GM12878 (cell line): Measurements from ENCODE around the gene BAAT. TPM values are rescaled to one million over a fixed set of nuclear protein-coding genes. Genes with fewer than 3 reads are reported as not detected.

Experiments used
- ATAC-seq: fragments of 200-7000 bp; cut with Tn5 transposase; 3 replicates; pipeline ENCODE4 v1.9.1; 2020; ENCODE audit warnings: mild to moderate bottlenecking, moderate library complexity
- BruUV-seq: library from RNA; stranded (reverse); fragments of 400-500 nt; replicated peaks from 2 replicates; lab custom pipeline; 2021; lab: Mats Ljungman, UMichigan
- CTCF ChIA-PET: fragments of 300-600 bp; sonication (Branson Sonifier 250); formaldehyde crosslinking; extraction: SDS; loops from one replicate; lab custom pipeline; 2021; ENCODE audit warnings: inconsistent platforms; lab: Yijun Ruan, JAX
- POLR2A ChIA-PET: fragments of 350-600 bp; formaldehyde crosslinking; extraction: SDS; loops from one replicate; lab custom pipeline; 2021; ENCODE audit warnings: inconsistent platforms; lab: Charles Lee
- RAD21 ChIA-PET: fragments of 300-600 bp; sonication (Branson Sonifier 250); formaldehyde crosslinking; loops from one replicate; lab custom pipeline; 2023; ENCODE audit warnings: antibody characterized with exemption; ENCODE audit not compliant: unreplicated experiment; lab: Charles Lee
- SMC1A ChIA-PET: fragments of 300-600 bp; sonication (Branson Sonifier 250); formaldehyde crosslinking; loops from one replicate; lab custom pipeline; 2023; ENCODE audit not compliant: unreplicated experiment, uncharacterized antibody; lab: Charles Lee
- DNase-seq: peaks from one replicate; pipeline ENCODE4 v3.0.0-alpha.2; 2011; ENCODE audit warnings: low read depth, low spot score
- FAIRE-seq: peaks from 3 replicates; lab custom pipeline; 2011; peaks lifted over from hg19 to GRCh38; lab: Jason Lieb, UNC
- H2AFZ ChIP-seq: 2 replicates; pipeline ENCODE4 v1.6.0; 2011; ENCODE audit warnings: low read depth, low read length, control low read depth; ENCODE audit not compliant: control insufficient read depth
- H3K27ac ChIP-seq: 2 replicates; pipeline ENCODE4 v1.5.1; 2011; ENCODE audit warnings: control low read depth; ENCODE audit not compliant: control insufficient read depth, insufficient read depth
- H3K27me3 ChIP-seq, 2 experiments: replicated peaks in 1 of 2; 2 replicates each; pipeline versions ENCODE4 v1.6.0 to v1.6.1; 2011; ENCODE audit warnings: low read length in 1 of 2; ENCODE audit not compliant: control insufficient read depth in 2 of 2, insufficient read depth in 2 of 2
- H3K36me3 ChIP-seq, 2 experiments: 2 replicates each; pipeline ENCODE4 v1.5.1; 2011; ENCODE audit warnings: low read length in 1 of 2; ENCODE audit not compliant: control insufficient read depth in 2 of 2, insufficient read depth in 2 of 2
- H3K4me1 ChIP-seq: 2 replicates; pipeline ENCODE4 v1.6.1; 2011; ENCODE audit warnings: mild to moderate bottlenecking, low read length, moderate library complexity, mixed read lengths; ENCODE audit not compliant: control insufficient read depth, insufficient read depth
- H3K4me2 ChIP-seq: 2 replicates; pipeline ENCODE4 v1.6.0; 2011; ENCODE audit warnings: control low read depth; ENCODE audit not compliant: control insufficient read depth, insufficient read depth
- H3K4me3 ChIP-seq: fragments of 200-600 bp; sonication (generic); 2 replicates; pipeline ENCODE4 v1.5.1; 2016
- H3K79me2 ChIP-seq: 2 replicates; pipeline ENCODE4 v1.6.0; 2011; ENCODE audit warnings: low read length; ENCODE audit not compliant: control insufficient read depth, insufficient read depth
- H3K9ac ChIP-seq: 2 replicates; pipeline ENCODE4 v1.8.0; 2011; ENCODE audit warnings: low read length, control low read depth, mixed read lengths; ENCODE audit not compliant: control insufficient read depth, insufficient read depth
- H3K9me3 ChIP-seq: replicated peaks from 3 replicates; pipeline ENCODE4 v1.5.1; 2011; ENCODE audit warnings: mild to moderate bottlenecking, low read length; ENCODE audit not compliant: control insufficient read depth, insufficient read depth
- H4K20me1 ChIP-seq: 2 replicates; pipeline ENCODE4 v1.6.0; 2011; ENCODE audit not compliant: control insufficient read depth, insufficient read depth
- BCLAF1 ChIP-seq: fragments of 450-650 bp; IDR thresholded peaks from 2 replicates; pipeline ENCODE4 v1.6.1; 2017; ENCODE audit warnings: antibody characterized with exemption, mild to moderate bottlenecking, moderate library complexity
- BRCA1 ChIP-seq: IDR thresholded peaks from 2 replicates; pipeline ENCODE4 v1.6.1; 2011; ENCODE audit warnings: low read depth, low read length, improper control_type of control experiment
- CHD2 ChIP-seq: IDR thresholded peaks from 2 replicates; pipeline ENCODE4 v1.6.1; 2011; ENCODE audit warnings: low read depth, low read length, improper control_type of control experiment, borderline replicate concordance
- IKZF2 ChIP-seq, 2 experiments: fragments of 450-650 bp; IDR thresholded peaks; 2 replicates each; pipeline ENCODE4 v1.6.1; 2017; ENCODE audit warnings: mild to moderate bottlenecking in 2 of 2, moderate library complexity in 2 of 2
- MYB ChIP-seq: fragments of 150-350 bp; IDR thresholded peaks from 2 replicates; pipeline ENCODE4 v1.6.1; 2014; ENCODE audit warnings: mild to moderate bottlenecking, low read depth, low read length, borderline replicate concordance
- POLR2AphosphoS2 ChIP-seq: IDR thresholded peaks from 2 replicates; pipeline ENCODE4 v1.6.1; 2011; ENCODE audit warnings: low read depth, mild to moderate bottlenecking, low read length, improper control_type of control experiment, moderate library complexity
- RAD21 ChIP-seq: IDR thresholded peaks from 2 replicates; pipeline ENCODE4 v1.6.1; 2011; ENCODE audit warnings: mild to moderate bottlenecking, low read depth, low read length, moderate library complexity; ENCODE audit not compliant: insufficient read depth
- SIN3A ChIP-seq: IDR thresholded peaks from 2 replicates; pipeline ENCODE4 v1.6.1; 2012; ENCODE audit warnings: low read depth, low read length, improper control_type of control experiment
- ZNF622 ChIP-seq: fragments of 450-650 bp; IDR thresholded peaks from 2 replicates; pipeline ENCODE4 v1.6.1; 2017; ENCODE audit warnings: mild to moderate bottlenecking, inconsistent platforms
- WGBS: methylation state at CpG from one replicate; pipeline ENCODE4 v1.1.6; 2016; ENCODE audit warnings: low lambda C conversion rate; ENCODE audit not compliant: insufficient replicate concordance, insufficient coverage; ENCODE audit errors: missing lambda C conversion rate; 5-methylcytosine and 5-hydroxymethylcytosine counted together
- in situ Hi-C: fragments of 300-500 bp; cut with MboI; formaldehyde crosslinking; loops from 9 replicates; pipeline ENCODE4 v1.14.3; 2018; ENCODE audit warnings: mixed read lengths
- intact Hi-C: fragments of 100-400 bp; cut with micrococcal nuclease; formaldehyde crosslinking; loops from one replicate; pipeline ENCODE4 v1.14.2; 2022; ENCODE audit not compliant: unreplicated experiment
- polyA plus RNA-seq, 11 experiments: library from polyadenylated mRNA; depleted of rRNA in 4 of 11; unstranded in 6 of 11; stranded (reverse) in 5 of 11; fragments of >200 nt; fragmentation: Nextera tagmentation in 4 of 11; fragmentation: Illumina TruSeq in 1 of 11; extraction: Ambion mirVana in 4 of 11; extraction: Trizol in 1 of 11; gene quantifications; 1 replicate in 1 of 11; 2 replicates in 10 of 11; pipeline versions ENCODE4 v1.2.1 to v1.2.3, GENCODE V29; 2011 to 2016; ENCODE audit warnings: inconsistent platforms in 2 of 11, missing spikeins in 2 of 11, low read depth in 1 of 11
- total RNA-seq, 4 experiments: library from RNA; depleted of rRNA in 3 of 4; stranded (reverse); fragments of >200 nt in 3 of 4; fragmentation: Illumina TruSeq in 1 of 4; extraction: Trizol in 1 of 4; gene quantifications; 2 replicates each; pipeline versions ENCODE4 v1.2.1 to v1.2.3, GENCODE V29; 2013 to 2021
- TF ChIP-seq, protein P1 (sequence below): fragments of 450-650 bp; IDR thresholded peaks from 2 replicates; pipeline ENCODE4 v1.6.1; 2017; ENCODE audit warnings: mild to moderate bottlenecking, moderate library complexity

Gene BAAT
- total and polyA plus RNA-seq, 10 of the 15 experiments (the other 5 are each of a cell fraction or from before 2014, with no cell fraction given) = 0.02 to 0.26 (median 0.06) TPM; not detected in 2

- ChIA-PET RAD21 (no interaction called here), SMC1A (interaction anchor here (0.8 kb wide), 1 partner anchor 76 kb away, joined by 3 read pairs; no protein-coding TSS in a partner anchor), POLR2A (no interaction called here), CTCF (interaction anchor here (1.0 to 1.9 kb wide), 2 partner anchors 13 to 15 kb away, joined by 4 to 6 read pairs; partner anchors contain the start of genes MRPL50 and ZNF189)
- no peaks in the 10 kb centered on the region for H4K20me1 ChIP-seq
- no peaks in the 10 kb centered on the region for H3K4me1 ChIP-seq
- intact Hi-C loops = no loop called here
- H3K79me2 ChIP-seq = no peaks in the 10 kb centered on the region
- no peak overlapping the region for H3K9ac ChIP-seq
- in situ Hi-C loops = no loop called here
- H3K4me3 ChIP-seq = no peak overlapping the region
- TF ChIP-seq BCLAF1 = no peak
- no peak for TF ChIP-seq POLR2AphosphoS2
- TF ChIP-seq MYB = no peak
- no peak for TF ChIP-seq CHD2
- TF ChIP-seq IKZF2 (IDR thresholded peaks at IDR 0.05) = no peak
- no peak for TF ChIP-seq ZNF622
- TF ChIP-seq, protein P1, sequence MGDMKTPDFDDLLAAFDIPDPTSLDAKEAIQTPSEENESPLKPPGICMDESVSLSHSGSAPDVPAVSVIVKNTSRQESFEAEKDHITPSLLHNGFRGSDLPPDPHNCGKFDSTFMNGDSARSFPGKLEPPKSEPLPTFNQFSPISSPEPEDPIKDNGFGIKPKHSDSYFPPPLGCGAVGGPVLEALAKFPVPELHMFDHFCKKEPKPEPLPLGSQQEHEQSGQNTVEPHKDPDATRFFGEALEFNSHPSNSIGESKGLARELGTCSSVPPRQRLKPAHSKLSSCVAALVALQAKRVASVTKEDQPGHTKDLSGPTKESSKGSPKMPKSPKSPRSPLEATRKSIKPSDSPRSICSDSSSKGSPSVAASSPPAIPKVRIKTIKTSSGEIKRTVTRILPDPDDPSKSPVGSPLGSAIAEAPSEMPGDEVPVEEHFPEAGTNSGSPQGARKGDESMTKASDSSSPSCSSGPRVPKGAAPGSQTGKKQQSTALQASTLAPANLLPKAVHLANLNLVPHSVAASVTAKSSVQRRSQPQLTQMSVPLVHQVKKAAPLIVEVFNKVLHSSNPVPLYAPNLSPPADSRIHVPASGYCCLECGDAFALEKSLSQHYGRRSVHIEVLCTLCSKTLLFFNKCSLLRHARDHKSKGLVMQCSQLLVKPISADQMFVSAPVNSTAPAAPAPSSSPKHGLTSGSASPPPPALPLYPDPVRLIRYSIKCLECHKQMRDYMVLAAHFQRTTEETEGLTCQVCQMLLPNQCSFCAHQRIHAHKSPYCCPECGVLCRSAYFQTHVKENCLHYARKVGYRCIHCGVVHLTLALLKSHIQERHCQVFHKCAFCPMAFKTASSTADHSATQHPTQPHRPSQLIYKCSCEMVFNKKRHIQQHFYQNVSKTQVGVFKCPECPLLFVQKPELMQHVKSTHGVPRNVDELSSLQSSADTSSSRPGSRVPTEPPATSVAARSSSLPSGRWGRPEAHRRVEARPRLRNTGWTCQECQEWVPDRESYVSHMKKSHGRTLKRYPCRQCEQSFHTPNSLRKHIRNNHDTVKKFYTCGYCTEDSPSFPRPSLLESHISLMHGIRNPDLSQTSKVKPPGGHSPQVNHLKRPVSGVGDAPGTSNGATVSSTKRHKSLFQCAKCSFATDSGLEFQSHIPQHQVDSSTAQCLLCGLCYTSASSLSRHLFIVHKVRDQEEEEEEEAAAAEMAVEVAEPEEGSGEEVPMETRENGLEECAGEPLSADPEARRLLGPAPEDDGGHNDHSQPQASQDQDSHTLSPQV = no peak
- no peak for TF ChIP-seq SIN3A
- TF ChIP-seq BRCA1 = no peak
- no peak for TF ChIP-seq RAD21
- ATAC-seq = no peak
- H3K27ac ChIP-seq = no peak overlapping the region
- no peak for DNase-seq
- no peak overlapping the region for H3K4me2 ChIP-seq
- no peaks in the 10 kb centered on the region for H3K27me3 ChIP-seq
- H2AFZ ChIP-seq = no peak overlapping the region
- 58% methylated on average over 2 of the region's 2 CpGs for WGBS
- H3K36me3 ChIP-seq = peaks cover 0 to 3% of the 10 kb centered on the region in 2 experiments; a peak in 1 of 4 replicates
- no peaks in the 10 kb centered on the region for H3K9me3 ChIP-seq
- BruUV-seq = no TSS peak
- FAIRE-seq = no peak
Measured at GRCh38 chr9:101383361-101383760, 1.4 kb downstream of the BAAT start.
